ENCODE data around the gene HOOK1.
"Not testable (repeated sequence)": the region's sequence is repeated elsewhere in the genome, so short reads cannot be mapped to it uniquely, and the experiment has no call there.

The HOOK1 gene

GRCh38 chr1:59827055-59827643 is 12.4 kb downstream of the HOOK1 start:
- peak; percentile 24 for DNase-seq

- no peak for DNase-seq
Observed at GRCh38 chr1:59828160-59828559, 13.4 kb downstream of the HOOK1 start.

- no peak for DNase-seq
Observed at GRCh38 chr1:59831529-59831928, 16.8 kb downstream of the HOOK1 start.

- no peak for DNase-seq
Observed at GRCh38 chr1:59833022-59833421, 18.3 kb downstream of the HOOK1 start.

GRCh38 chr1:59833991-59834390 is 19.2 kb downstream of the HOOK1 start:
- DNase-seq, result no peak

- DNase-seq, result not testable (repeated sequence)
Observed at GRCh38 chr1:59837857-59838256, 23.1 kb downstream of the HOOK1 start.

- no peak for DNase-seq
Observed at GRCh38 chr1:59845091-59845490, 30.3 kb downstream of the HOOK1 start.

GRCh38 chr1:59846209-59846894 is 31.6 kb downstream of the HOOK1 start:
- no peak for DNase-seq

- no peak for DNase-seq
Observed at GRCh38 chr1:59846895-59847282, 32.1 kb downstream of the HOOK1 start.

- DNase-seq, result no peak
Observed at GRCh38 chr1:59852117-59852516, 37.4 kb downstream of the HOOK1 start.

- DNase-seq, result not testable (repeated sequence)
Observed at GRCh38 chr1:59855297-59855696, 40.5 kb downstream of the HOOK1 start.

GRCh38 chr1:59856725-59857338 is 42.1 kb downstream of the HOOK1 start:
- DNase-seq, result no peak

- no peak for DNase-seq
Observed at GRCh38 chr1:59857679-59858354, 43.1 kb downstream of the HOOK1 start.

- no peak for DNase-seq
Observed at GRCh38 chr1:59866462-59866861, 51.7 kb downstream of the HOOK1 start.

- no peak for DNase-seq
Observed at GRCh38 chr1:59871746-59872145, 57.0 kb downstream of the HOOK1 start.

GRCh38 chr1:59877108-59877682 is 62.4 kb downstream of the HOOK1 start:
- DNase-seq, result no peak

GRCh38 chr1:59878370-59878769 is 63.6 kb downstream of the HOOK1 start:
- no peak for DNase-seq

- DNase-seq, result peak; percentile 38
Observed at GRCh38 chr1:59879574-59879973, 64.8 kb downstream of the HOOK1 start.

GRCh38 chr1:59879996-59880505 is 65.3 kb downstream of the HOOK1 start:
- DNase-seq, result no peak

- no peak for DNase-seq
Observed at GRCh38 chr1:59880735-59881134, 66.0 kb downstream of the HOOK1 start.

- no peak for DNase-seq
Observed at GRCh38 chr1:59885160-59885832, 70.5 kb downstream of the HOOK1 start.

Data from activated CD4-positive, alpha-beta T cell treated with anti-CD3 and anti-CD28 coated beads, Interleukin-2, amount 50 U/mL, for 16 hours (primary cell).